Activated CD8-positive, alpha-beta memory T cell treated with anti-CD3 and anti-CD28 coated beads for 24 hours (primary cell): ENCODE data around the gene PEPD.
A peak's percentile ranks its signal among the peaks of the same experiment; 100 is the strongest.

Source experiments
- DNase-seq: peaks from one replicate; pipeline ENCODE4 v3.0.0-alpha.2; 2020

PEPD gene

DNA sequence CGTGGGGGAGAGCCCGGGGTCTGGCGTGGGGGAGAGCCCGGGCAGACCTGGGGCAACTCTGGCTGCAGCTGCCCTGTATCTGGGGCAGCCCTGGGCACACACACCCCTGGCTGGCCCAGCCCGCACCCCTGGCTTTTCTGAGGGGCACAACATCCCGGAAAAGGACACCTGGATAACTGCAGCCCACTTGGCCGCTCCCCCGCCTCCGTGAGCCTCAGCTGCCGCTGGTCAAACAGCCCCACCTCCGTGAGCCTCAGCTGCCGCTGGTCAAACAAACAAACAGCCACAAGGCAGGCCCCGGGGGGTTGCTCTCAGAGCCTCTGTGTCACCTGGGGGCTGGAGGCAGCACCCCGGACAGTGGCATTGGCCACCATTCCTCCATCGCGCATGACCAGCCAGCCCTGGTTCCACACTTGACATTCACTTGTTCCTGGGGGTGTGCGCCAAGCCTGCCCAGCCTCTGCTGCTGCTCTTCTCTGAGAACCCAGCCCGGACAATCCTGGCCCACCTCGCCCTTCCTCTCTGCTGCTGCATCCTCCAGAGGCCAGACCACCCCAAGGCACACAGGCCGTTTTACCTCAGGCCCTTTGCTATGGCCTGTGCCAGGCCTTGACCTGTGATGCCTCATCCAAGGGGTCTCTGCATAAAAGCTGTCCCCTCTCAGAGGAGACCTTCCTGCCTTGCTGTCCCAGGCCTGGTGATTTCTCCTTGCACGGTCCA, 128.1 kb downstream of the PEPD start:
- no peak for DNase-seq

DNA sequence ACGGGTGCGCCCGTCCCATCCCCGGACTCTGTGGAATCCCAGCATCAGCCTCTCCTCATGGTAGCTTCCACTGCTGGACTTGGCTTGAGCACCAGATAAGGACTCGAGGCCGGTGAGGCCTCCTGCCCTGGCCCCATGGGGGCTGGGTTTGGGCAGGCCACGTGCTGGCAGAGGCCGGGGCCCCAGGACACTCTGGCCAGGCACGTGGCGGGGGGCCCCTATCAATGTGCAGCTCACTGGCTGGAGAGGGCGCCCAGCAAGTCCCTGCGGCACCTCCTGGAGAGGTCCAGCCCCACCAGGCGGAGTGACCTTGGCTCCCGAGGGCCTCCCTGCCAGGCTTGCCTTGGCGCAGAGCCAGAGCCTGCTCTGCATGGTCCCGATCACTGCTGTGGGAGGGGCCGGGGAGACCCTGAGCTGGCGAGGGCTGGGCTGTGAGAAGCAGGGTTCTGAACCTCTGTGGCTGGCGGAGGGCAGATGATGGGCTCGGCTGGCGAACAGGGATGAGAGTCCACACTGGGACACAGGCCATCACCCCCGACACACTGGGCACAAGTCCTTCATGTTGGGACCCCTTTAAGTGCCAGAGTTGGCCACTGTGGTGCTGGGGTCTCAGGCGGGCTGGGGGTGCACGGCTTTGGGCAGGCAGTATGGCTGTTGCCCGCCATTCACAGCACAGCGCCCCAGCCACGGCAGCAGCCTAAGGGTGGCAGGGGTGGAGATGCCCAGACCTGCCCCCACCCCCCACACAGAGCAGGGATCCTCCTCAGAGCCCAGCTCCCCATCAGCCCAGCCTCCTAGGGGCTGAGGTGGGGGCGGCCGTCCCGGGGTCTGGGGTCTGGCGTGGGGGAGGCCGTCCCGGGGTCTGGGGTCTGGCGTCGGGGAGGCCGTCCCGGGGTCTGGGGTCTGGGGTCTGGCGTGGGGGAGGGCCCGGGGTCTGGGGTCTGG, 129.0 kb downstream of the PEPD start:
- no peak for DNase-seq

DNA sequence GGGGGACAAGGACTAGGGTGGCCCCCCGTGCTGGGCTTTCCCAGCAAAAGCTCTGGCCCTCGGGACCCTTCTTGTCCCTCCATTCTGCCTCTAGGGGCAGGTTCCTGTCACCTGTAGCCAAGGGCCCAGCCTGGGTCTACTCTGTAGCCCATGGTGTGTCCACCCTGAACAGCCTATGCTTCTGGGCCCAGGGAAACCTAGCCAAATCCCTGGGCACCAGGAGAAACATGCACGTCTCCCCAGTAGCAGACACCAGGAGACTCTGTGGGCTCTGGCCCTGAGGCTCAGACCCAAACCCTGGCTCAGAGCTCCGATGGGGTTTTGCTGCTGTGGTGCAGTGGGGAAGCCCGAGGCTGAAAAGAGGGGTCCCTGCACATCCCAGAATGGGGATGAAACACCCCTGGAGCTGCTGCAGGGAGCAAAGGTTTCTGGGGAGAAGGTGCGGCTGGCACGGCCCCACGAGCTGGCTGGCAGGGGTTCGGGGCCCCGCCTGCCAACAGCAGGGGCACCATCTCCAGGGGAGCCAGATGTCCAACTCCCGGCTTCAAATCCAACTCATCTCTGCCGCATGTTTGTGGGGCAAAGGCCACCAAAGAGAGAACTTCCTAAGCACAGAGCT, 129.9 kb downstream of the PEPD start:
- no peak for DNase-seq

DNA sequence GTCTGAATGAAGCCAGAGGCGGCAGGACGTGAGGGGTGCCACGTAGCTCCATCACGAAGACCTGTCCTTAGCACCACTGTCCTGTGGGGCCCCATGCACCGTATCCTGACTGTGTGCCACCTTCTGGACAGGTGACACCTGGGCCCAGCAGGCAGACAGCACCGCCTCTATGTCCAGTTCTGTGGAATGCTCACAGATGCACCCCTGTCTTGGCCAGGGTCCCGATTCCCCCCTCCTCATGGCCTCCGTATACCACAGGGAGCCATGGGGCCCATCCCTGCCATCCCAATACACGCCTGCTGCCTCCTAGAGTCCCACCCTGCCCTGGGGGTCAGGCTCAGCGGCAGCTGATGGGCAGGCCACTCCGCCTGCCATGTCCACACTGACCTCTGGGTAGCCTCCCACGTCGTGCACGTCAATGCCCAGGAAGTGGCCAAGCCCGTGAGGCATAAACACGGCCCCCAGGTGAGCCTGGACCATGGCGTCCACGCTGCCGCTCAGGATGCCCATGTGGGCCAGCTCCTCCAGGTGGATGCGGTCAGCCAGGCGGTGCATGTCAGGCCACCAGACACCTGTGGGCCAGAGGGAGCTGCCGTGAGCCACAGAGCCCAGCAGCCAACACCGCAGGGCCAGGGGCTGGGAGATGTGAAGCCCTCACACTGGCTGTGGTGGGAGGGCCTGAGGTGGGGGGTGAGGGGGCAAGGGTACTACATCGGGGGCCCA, 130.5 kb downstream of the PEPD start:
- DNase-seq, result no peak

DNA sequence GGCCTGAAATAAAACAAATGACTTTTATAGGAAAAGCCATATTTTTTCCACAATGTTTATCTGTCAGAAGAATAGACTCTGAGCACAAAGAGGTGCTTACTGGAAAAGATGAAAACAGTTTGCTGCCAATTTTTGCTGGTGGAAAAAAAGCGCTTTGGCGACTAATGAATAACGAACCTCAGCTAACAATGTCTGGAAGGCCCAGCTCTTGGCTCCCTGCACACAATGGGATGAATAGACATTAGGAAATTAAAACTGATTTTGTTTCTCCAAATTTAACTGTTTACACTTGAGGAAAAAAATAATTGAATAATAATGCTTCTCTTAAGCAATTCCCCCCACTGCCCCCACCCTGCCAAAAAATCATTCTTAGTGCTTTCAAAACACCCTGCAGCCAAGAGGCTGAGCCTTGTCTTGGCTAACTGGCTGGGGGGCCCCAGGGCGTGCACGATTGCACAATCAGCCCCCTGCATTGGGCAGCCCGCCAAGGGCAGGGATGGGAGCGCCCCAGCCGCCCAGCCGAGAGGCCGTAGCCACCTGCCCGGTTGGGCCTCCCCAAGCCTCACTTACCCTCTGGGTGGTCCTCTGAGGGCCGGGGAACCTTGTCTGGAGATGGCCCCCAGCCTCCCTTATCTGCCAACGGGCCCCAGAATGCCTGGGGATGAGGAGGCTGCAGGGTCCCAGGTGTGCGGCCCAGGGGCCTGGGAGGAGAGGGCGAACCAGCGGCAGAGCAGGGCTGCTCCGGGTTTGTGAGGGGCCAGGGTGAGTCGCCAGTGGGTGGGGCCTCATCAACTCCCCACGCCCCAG, 131.3 kb downstream of the PEPD start:
- no peak for DNase-seq

DNA sequence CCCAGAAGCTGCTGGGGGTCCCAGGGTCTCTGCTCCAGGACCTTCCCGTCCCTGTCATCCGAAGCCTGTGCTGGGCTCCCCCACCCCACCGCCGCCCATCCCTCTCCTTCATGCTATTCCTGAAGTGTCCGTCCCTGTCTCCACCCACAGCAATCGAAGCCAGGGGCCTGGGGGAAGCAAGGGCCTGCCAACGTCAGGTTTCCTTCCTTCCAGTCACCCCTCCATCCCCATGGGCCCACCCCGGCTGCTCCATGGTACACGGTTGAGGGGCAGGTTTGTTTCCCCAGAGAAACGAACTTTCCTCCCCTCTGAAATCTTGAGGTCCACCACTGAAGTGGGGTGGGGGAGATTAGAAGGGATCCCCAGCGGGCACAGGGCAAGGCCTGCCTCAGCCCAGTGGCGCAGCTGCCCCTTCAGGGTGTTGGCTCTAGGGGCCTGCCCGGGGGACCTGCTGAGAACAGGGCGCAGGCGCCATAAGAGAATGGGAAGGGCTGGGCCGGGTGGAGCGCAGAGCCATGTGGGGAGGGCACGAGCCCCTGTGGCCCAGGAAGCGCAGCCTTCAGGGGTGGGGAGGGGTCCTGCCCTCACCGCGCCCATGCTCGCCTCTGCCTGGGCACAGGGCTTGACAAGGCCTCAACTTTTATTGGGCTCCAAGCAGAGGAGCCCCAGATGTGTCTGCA, 132.0 kb downstream of the PEPD start:
- no peak for DNase-seq

DNA sequence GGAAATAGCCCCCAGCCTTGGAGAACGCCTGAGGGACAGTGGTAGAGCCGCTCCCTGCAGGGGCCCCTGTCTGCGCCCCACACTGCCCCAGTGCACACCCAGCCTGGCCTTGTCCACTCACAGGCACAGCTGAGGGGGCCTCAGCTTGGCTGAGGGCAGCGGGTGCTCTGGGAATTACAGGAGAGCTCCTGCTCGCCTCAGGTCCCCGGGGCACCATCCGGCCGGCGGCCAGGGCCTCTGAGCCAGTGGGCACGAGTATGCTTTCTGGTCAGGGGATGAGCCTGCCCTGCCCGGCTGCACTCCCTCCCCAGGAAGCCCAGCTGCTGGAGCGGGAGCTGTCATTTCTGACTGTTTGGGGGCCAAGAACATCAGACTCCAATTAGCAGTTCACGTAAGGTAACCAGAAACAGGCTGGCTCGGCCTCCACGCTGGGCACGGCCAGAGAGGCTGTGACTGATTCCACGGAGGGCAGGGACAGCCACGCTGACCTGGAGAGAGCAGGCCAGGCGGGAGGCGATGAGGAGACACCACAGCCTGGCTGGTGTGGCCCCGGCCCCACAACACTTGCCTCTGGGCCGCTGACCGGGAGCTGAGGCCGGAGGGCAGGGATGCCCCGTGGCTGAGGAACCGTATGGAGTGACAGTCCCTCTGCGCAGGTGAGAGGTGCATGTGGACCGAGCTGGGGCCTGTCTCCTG, 132.7 kb downstream of the PEPD start:
- DNase-seq, result no peak

DNA sequence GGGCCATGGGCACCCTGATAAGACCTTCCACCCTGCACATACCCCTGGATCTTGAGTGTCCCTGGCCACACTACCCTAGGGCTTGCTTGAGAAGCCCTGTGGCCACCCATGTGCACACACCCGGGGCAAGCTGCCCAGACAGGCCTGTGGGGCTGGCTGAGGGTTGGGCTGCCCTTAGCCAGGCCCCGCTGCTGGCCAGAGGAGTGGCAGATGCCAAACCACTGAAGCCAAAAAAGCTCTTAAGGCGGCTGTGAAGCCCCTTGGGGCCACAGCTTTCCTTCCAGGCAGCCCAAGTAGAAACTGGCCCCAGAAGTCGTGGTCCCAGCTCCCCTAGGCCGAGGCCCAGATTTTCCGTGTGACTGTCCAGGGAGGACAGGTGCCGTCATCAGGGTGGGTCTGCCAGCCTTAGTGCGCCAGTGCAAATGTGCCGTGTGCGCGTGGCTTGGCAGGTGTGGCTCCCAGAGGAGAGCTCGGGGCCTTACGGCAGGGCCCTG, 133.3 kb downstream of the PEPD start:
- no peak for DNase-seq

DNA sequence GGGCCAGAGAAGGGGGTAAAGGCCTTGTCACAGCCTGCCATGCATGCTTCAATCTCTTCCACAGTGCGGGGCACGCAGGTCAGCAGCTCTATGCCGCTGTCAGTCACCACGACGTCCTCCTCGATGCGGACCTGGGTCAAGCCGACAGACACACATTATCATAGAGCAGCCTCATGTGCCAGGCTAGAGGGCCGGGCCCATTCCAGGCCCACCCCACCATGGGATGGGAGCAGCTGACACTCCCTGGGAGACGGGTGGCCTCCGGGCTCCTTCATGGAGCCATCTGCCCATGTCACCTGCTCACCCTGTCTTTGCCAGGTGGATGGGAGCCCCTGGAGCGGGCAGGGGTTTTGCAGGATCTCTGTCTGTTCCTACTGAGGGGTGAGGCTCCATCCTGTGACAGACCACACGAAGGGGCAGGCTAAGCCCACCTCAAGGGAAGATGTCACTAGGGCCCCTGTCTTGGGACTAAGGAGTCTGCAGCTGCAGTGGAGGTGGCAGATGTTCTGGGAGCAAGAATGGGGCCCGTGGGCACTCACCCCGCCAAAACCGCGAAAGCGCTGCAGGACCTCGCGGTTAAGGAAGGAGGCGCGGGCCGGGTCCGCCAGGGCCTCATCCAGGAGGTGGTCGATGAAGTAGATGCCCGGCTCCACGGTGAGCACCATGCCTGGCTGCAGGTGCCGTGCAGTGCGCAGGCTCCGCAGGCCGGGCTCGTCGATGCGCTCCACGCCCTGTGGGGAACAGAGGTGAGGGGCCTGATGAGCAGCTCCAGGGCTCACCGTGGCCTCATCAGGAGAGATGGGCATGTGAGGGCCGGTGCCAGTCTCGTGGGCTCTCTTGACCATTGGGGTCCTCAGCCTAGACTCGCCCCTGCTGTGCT, 134.0 kb downstream of the PEPD start:
- DNase-seq, result no peak

DNA sequence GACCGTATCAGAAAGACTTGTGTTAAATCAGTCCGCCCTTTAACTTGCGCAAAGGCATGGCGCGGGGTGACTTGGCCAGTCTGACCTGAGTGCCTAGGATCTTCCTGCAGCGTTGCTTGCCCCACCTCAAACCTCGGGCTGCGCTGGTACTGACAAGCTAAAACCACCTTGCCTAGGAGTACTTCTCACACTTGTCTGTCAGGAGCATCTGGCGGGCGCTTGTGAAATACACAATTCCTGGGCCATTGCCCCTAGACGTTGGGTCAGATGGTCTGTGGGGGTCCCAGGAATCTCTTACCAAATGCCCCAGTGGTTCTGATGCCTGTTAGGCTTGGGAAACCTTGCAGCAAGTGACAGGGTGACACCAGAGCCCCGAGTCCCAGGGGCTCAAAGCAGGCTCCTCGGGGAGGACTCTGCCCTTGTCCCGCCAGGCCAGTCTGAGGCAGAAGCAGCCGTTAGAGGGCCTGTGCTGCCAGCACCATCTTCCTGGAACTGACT, 135.2 kb downstream of the PEPD start:
- DNase-seq, result no peak

DNA sequence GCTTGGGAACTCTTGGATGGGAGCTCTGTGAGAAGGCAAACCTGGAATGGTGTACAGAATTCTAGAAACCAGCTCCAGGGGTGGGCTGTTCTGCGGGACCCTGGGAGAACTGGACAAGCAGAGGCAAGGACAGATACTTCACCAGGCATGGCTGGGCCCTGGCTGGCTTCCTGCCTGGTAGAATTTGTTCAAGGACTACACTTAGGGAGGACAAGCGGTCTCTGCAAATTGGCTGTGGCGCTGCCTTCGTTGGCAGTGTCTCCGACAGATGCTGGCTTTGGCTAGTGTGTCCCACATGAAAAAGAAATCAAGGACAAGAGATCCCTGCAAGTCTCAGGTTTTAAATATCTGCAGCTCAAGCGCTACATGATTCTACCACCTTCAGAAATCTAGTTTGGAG, 135.6 kb downstream of the PEPD start:
- DNase-seq, result no peak

DNA sequence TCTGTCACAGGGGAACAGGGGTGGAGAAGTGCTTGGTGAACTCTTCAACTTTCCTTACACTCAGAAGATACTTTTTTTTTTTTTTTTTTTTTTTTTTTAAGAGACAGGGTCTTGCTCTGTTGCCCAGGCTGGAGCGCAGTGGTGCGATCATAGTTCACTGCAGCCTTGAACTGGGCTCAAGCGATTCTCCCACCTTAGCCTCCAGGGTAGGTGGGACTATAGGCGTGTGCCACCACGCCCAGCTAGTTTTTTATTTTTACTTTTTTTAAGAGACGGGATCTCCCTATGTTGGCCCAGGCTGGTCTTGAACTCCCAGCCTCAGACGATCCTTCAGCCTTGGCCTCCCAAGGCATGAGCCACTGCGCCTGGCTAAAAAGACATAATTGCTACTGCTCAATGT, 136.6 kb downstream of the PEPD start:
- DNase-seq, result no peak

DNA sequence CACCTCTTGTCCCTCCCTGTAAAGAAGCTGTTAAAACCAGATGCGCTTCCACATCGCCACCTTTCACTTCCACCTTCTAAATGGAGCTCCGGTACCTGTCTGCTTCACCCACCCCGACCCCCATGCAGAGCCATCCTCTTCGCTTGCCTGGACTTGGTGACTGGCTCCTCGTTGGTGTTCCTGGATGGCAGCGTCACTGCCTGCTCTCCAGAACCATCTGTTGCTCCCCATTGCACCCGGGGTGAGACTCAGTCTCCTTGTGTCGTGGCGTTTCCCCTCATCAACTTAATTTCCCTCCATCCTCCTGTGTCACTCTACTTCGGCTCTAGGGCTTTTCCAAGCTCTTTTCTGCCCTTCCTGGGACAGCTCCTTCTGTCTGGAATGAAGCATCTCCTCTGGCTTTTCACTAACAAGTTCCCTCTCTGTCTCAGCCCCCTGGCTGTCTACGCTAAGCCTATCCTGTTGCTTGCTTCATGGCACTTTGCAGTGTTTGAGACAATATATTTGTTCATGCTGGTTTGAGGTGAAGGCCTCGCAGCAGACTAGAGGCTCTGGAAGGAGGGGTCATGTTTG, 137.8 kb downstream of the PEPD start:
- no peak for DNase-seq

DNA sequence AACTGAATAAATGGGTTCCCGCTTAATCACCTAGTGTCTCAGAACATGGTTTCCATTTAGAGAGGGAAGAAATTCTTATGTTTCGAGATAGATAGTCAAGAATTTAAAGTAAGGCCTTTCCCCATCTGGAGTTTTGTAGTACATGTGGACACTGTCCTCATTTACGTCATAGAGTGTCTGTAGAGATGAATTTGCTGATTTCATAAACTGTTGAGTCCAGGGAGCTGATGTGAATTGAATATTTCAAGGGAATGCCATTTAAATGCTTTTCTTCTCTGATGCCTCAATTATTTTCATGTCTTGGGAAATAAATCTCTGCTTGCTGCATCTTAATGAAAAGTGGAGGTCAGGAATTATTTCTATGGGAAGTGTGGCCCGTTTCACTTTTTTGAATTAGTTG, 138.6 kb downstream of the PEPD start:
- DNase-seq, result no peak

DNA sequence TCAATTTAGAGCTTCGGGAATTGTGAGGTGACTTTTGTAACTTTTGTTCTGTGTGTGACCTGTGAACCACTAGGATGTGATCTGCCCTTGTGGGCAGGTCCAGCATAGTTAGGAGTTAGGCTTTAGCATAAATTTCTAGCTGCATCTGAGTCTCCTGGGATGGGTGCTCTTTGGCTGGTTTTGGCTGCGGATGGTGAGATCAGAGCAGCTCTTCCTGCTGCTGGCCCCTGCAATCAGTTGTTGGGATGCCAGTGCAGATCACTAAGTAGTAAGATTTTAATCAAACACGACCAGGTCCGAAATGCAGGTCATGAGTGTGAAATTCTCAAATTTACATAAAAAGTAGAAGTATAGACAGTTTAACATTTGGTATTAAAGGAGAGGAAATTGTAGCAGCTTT, 139.6 kb downstream of the PEPD start:
- no peak for DNase-seq

DNA sequence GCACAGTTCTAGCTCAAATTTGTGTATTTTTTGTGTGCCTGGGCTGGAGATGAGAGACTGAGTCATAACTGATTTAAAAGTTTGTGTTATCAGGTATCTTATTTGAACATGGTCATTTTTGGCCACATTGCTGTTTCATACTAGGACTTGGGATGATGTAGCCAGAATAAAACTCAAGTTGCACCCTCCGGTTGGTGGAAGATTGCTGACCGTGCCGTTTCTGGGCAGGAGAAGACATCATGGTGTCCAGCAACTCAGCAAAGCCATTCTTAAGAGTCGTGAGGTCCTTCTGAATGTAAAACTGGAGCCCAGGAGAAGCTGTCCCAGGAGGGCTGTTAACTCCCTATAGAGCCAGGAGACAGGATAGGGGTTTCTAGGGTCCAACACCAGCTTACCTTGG, 140.5 kb downstream of the PEPD start:
- no peak for DNase-seq

DNA sequence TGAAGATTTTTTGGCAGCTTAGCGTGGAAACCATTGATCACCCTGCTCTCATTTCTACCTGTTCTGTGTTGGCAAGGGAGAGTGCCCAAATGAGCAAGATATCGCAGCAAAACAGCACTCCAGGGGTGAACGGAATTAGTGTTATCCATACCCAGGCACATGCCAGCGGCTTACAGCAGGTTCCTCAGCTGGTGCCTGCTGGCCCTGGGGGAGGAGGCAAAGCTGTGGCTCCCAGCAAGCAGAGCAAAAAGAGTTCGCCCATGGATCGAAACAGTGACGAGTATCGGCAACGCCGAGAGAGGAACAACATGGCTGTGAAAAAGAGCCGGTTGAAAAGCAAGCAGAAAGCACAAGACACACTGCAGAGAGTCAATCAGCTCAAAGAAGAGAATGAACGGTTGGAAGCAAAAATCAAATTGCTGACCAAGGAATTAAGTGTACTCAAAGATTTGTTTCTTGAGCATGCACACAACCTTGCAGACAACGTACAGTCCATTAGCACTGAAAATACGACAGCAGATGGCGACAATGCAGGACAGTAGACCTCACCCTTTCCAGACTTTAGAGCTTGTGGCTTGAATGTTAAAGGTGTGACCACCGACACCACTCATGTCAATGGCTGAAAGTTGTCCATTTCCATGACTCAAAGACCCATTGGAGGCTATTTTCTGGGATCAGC, 142.3 kb downstream of the PEPD start:
- peak; percentile 37 for DNase-seq
